H1 (cell line): Measurements from ENCODE around the gene SURF1. TPM values are rescaled to one million over a fixed set of nuclear protein-coding genes. Genes with fewer than 3 reads are reported as not detected.

Source experiments
- GABPA ChIP-seq: IDR thresholded peaks from 2 replicates; pipeline ENCODE4 v1.6.1; 2011; ENCODE audit warnings: mild to moderate bottlenecking, low read length, moderate library complexity, borderline replicate concordance; ENCODE audit not compliant: insufficient read depth
- polyA plus RNA-seq, 7 experiments: library from polyadenylated mRNA; depleted of rRNA in 3 of 7; stranded (reverse) in 5 of 7; unstranded in 2 of 7; fragments of >200 nt in 5 of 7; fragments of 200-250 nt in 2 of 7; gene quantifications; 1 replicate in 5 of 7; 2 replicates in 1 of 7; 4 replicates in 1 of 7; pipeline versions ENCODE4 v1.2.1 to v1.2.3, GENCODE V29; 2011 to 2013; ENCODE audit warnings: missing spikeins in 2 of 7, mixed read lengths in 2 of 7
- total RNA-seq: library from RNA; stranded (reverse); fragmentation: NEBNext Ultra II Directional; extraction: Animal tissue kit (Norgen Biotek cat#: 25700); gene quantifications from 2 replicates; pipeline ENCODE4 v1.2.1, GENCODE V29; 2021
- TF ChIP-seq, protein P1 (sequence below): IDR thresholded peaks from 2 replicates; pipeline ENCODE4 v1.6.1; 2012; ENCODE audit warnings: inconsistent platforms

Gene SURF1
- total and polyA plus RNA-seq, 2 of the 8 experiments (the other 6 are each of a cell fraction or from before 2014, with no cell fraction given) = 43.1 to 44.7 TPM

DNA sequence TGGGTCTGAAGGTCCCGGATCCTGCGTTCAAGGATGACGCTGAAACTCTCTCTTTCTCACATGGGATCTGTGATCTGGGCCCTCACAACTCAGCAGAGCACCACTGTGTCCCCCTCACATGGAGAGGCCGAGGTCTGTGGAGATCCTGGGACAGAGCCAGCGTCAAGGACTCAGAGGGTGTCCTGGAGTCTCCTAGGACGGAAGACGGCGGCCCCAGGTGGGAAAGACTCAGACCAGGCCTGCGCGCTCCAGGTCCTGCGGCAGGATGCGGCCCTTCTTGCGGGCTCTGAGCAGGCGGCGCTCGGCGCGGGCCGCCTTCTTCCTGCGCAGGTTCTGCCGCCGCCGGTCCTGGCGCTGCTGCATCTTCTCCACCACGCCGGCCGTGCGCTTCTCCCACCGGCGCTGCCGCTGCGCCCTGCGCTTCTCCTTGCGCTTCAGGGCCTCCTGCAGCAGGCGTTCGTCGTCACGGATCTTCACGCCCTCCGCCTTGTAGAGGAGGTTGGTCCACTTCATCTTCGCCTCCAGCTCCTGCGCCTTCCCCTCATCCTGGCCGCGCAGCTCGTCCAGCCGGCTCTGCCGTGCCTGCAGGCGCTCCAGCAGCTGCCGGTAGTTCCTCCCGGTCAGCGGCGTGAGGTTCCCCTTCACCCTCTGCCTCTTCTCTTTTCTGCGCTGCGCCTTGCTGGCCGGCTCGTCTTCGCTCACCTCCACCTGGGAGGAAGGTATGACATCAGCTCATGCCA is 24.5 kb downstream of the SURF1 start (continued):
- TF ChIP-seq GABPA = no peak
- TF ChIP-seq, protein P1, sequence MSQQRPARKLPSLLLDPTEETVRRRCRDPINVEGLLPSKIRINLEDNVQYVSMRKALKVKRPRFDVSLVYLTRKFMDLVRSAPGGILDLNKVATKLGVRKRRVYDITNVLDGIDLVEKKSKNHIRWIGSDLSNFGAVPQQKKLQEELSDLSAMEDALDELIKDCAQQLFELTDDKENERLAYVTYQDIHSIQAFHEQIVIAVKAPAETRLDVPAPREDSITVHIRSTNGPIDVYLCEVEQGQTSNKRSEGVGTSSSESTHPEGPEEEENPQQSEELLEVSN = no peak
